GM20000 (cell line): ENCODE measurements around the gene MYADML2.

Experiments
- DNase-seq: peaks from one replicate; pipeline ENCODE4 v3.0.0; 2012; ENCODE audit warnings: low spot score
- CTCF ChIP-seq: IDR thresholded peaks from 2 replicates; pipeline ENCODE4 v1.5.1; 2012; ENCODE audit warnings: mild to moderate bottlenecking, control low read depth; ENCODE audit errors: extremely low read depth, missing control alignments

The MYADML2 gene

DNA sequence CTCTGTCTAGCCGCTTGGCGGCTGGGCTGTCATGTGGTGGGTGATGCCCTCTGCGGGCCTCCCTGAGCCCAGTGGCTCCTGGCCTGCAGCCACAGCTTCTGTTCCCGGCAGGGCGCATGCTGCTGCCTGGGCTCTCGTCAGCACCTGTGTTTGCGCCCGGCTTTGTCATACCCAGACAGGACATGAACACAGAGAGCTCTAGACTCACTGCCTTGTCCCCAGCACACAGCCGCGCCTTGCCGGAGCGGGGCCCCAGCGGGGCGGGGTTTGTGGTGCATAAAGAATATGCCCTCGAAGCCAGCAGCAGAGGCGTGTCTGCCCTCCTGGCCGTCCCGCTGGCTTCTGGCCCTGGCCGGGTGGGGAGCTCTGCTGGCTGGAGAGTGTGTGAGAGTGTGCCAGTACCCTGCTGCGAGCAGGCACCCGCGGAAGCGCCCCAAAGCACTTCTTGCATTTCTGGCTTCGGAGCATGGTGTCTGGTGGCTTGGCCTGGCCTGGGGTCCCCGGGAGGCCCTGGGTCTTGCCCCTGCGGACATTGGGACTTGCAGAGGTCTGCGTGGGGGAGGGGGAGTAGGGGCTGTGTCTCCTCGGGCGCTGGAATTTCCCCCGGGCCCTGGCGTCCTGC is 44.8 kb upstream of the MYADML2 start:
- TF ChIP-seq CTCF, result no peak
- DNase-seq, result no peak

DNA sequence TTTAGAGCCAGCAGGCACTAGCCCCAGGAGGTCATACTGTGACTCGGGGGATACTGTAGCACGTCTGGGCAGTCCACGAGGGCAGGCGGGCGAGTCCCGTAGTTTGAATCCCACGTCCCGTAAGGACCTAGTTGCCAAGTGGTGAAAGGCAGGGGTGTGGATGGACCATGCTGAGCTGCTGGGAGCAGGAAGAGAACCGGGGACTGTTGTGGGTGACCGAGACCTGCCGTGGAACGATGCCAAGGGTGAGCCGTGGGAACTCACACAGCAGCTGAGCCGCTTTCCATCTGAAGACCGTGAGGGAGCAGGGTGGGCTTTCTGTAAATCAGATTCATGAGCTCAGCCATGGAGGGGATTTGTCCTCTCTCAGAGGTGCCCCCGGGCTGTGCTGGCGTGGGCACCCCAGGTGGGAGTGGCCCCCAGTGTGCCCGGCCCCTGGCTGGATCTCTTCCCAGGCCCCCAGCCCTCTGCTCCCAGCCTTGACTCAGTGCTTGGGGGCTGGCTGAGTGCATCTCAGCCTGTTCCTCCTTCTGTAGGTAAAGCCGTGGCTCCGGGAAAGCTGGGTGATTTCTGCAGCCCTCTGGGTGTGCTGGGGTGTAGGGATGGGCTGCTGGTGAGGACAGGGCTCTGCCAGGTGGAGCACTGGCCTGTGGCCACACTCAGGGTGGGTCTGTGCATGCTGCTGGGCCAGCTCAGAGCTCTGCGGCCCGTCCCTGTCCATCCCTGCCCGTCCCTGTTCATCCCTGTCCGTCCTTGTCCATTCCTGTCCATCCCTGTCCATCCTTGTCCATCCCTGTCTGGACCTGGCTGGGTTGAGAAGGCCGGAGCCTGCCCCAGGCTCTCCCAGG is 44.0 kb upstream of the MYADML2 start:
- TF ChIP-seq CTCF, result no peak
- DNase-seq, result no peak

DNA sequence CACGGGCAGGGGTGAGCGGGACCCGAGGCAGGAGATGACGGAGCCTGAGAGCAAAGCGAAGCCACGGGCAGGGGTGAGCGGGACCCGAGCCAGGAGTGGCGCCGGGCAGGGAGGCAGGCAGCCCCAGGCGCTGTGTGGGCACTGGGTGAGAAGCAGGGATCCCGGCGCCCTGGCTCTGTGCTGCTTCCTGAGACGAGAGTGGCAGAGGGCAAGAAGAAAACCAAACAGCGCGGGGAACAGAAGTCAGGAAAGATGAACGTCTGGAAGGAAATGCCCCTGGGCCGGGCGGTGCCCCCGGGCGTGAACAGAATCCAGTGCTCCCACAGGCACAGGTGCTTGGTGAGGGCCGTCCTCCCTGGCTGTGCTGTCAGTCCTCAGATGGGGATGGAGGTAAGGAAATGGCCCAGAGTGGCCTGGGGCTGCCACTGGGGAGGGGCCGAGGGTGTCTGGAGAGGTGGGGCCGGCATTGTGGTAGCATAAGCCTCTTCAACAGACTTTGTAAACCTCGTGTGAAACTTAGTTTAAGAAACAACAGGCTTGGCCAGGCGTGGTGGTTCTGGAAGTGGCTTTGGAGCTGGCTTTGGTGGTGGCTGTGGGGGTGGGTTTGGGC is 40.2 kb upstream of the MYADML2 start:
- DNase-seq, result no peak
- no peak for TF ChIP-seq CTCF

DNA sequence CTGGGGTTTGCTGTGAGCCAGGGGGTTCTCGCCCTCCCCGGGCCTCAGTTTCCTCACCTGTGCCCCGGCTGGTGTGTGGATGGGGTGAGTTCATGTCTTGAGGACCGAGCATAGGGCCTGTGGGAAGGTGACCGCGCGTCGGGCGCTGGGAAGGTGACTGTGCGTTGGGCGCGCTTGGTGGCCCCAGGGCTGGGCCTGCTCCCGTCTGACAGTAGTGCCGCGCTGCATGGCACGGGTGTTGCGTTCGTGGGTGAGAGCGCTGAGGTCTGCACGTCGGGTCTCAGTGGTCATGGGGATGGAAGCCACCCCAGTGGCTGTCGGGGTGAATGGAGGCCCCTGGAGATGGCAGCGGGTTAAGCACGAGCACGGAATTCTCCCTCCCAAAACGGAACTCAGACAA is 39.6 kb upstream of the MYADML2 start:
- DNase-seq, result no peak
- no peak for TF ChIP-seq CTCF

DNA sequence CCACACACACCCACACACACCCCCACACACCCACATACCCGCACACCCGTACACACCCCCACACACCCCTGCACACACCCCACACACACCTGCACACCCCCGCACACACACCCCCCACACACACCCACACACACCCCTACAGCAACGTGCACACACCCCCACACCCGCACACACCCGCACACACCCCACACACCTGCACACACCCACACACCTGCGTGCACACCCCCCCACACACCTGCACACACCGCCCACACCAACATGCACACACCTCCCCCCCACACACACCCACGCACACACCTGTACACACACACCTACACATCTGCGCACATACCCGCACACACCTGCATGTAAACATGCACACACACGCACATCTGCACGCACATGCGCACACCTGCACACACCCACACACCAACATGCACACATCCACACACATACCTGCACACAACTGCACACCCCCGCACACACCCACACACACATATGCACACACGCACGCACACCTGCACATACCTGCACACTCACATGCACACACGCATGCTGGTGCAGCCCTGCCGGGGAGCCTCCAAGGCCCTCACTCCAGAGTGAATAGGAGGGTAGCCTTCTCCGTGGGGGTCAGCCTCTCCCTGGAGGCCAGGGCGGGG is 37.9 kb upstream of the MYADML2 start:
- DNase-seq, result no peak

DNA sequence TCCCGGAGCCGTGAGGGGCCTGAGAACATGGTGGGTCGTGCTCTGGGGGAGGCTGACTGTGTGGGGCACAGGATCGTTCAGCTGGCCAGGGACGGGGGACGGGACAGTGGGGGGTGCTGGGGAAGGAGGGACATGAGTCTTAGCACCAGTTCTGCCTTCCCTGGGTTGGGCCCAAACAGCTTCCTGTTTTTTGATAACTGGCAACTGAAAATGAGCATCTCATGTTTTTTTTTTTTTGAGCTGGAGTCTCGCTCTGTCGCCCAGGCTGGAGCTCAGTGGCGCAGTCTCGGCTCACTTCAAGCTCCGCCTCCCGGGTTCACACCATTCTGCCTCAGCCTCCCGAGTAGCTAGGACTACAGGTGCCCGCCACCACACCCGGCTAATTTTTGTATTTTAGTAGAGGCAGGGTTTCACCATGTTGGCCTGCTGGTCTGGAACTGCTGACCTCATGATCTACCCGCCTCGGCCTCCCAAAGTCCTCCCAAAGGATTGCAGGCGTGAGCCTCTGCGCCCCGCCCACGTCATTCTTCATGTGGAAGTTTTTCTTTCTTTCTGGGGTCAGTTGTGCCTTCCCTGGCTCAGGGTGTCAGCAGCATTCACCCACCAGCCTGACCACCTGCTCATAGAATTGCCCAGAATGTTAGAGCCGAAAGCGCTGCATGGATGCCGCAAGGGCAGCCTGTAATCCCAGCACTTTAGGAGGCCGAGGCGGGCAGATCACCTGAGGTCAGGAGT is 36.8 kb upstream of the MYADML2 start:
- DNase-seq, result no peak
- no peak for TF ChIP-seq CTCF

More for the DNA sequence above, 37.9 kb upstream of the MYADML2 start:
- TF ChIP-seq CTCF, result no peak
